ENCODE results near the gene ZFP36L2. TPM values are rescaled to one million over a fixed set of nuclear protein-coding genes. Genes with fewer than 3 reads are reported as not detected.

Gene ZFP36L2, protein sequence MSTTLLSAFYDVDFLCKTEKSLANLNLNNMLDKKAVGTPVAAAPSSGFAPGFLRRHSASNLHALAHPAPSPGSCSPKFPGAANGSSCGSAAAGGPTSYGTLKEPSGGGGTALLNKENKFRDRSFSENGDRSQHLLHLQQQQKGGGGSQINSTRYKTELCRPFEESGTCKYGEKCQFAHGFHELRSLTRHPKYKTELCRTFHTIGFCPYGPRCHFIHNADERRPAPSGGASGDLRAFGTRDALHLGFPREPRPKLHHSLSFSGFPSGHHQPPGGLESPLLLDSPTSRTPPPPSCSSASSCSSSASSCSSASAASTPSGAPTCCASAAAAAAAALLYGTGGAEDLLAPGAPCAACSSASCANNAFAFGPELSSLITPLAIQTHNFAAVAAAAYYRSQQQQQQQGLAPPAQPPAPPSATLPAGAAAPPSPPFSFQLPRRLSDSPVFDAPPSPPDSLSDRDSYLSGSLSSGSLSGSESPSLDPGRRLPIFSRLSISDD
- total RNA-seq (2021): 105 and 110 TPM in 2 replicates
- long read RNA-seq, transcript ZFP36L2-201 (2 exons, 3,696 nt): major isoform, 16 of 50 reads
- long read RNA-seq, partial matches to known transcripts: 0 of 50 reads
- long read RNA-seq, other reads (novel, unspliced or antisense): 34 of 50 reads

GRCh38 chr2:43226558-43226954, at the start of gene ZFP36L2:
TSS of gene ZFP36L2 (minus strand) at chr2:43226606. CDS start at chr2:43226315, 291 bp downstream.
- H3K23ac ChIP-seq (ENCODE audit: insufficient read length, low read depth, low read length): no peak within 1 kb of the TSS
- peaks cover 13 to 37% (median 27%) of the 10 kb centered on the region in 3 experiments for H3K36me3 Mint-ChIP-seq (ENCODE audit: insufficient read depth in 1 of 3, low read depth in 3 of 3)
- peak within 1 kb of the TSS; percentile 53 for H3K4me2 ChIP-seq (ENCODE audit: insufficient read depth, insufficient read length, low read length)
- peak within 1 kb of the TSS; percentile 90 for H3K18ac ChIP-seq (ENCODE audit: insufficient read length, low read depth, low read length)
- no peak within 1 kb of the TSS for H2BK20ac ChIP-seq (ENCODE audit: low read depth, low read length, poor library complexity, severe bottlenecking)
- H4K91ac ChIP-seq (ENCODE audit: insufficient read length, low read depth, low read length): no peak within 1 kb of the TSS
- H4K5ac ChIP-seq (ENCODE audit: insufficient read length, low read depth, low read length): no peak within 1 kb of the TSS
- no peak within 1 kb of the TSS for H2BK5ac ChIP-seq (ENCODE audit: insufficient read length, low read length)
- H2BK120ac ChIP-seq (ENCODE audit: low read depth, low read length, poor library complexity, severe bottlenecking): no peak within 1 kb of the TSS
- no peak within 1 kb of the TSS for H4K8ac ChIP-seq (replicated peaks; ENCODE audit: insufficient read length, low read depth, low read length)
- peaks cover 16% of the 10 kb centered on the region; the same call in 1 of the 2 replicates for H3K79me2 ChIP-seq (ENCODE audit: insufficient read depth, low read length)
- H4K20me1 ChIP-seq (ENCODE audit: control insufficient read depth, insufficient read depth, insufficient read length): no peaks in the 10 kb centered on the region
- H2AFZ ChIP-seq (ENCODE audit: low read length): no peak within 1 kb of the TSS
- no CpG with 5 or more reads among the region's 58 CpGs for WGBS (ENCODE audit: extremely low coverage, insufficient read length, low lambda C conversion rate)
- no peaks in the 10 kb centered on the region for H3K9me3 ChIP-seq (ENCODE audit: control insufficient read depth, low read depth, low read length)
- DNase-seq: peak; percentile 90
- H3K4me1 Mint-ChIP-seq: peaks cover 45 to 50% of the 10 kb centered on the region in 2 experiments
- H2BK12ac ChIP-seq (ENCODE audit: insufficient read length, low read depth, low read length): no peak within 1 kb of the TSS
- TF ChIP-seq, protein P1, sequence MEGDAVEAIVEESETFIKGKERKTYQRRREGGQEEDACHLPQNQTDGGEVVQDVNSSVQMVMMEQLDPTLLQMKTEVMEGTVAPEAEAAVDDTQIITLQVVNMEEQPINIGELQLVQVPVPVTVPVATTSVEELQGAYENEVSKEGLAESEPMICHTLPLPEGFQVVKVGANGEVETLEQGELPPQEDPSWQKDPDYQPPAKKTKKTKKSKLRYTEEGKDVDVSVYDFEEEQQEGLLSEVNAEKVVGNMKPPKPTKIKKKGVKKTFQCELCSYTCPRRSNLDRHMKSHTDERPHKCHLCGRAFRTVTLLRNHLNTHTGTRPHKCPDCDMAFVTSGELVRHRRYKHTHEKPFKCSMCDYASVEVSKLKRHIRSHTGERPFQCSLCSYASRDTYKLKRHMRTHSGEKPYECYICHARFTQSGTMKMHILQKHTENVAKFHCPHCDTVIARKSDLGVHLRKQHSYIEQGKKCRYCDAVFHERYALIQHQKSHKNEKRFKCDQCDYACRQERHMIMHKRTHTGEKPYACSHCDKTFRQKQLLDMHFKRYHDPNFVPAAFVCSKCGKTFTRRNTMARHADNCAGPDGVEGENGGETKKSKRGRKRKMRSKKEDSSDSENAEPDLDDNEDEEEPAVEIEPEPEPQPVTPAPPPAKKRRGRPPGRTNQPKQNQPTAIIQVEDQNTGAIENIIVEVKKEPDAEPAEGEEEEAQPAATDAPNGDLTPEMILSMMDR (conservative IDR thresholded peaks at IDR 0.05): no peak
- no peaks in the 10 kb centered on the region for H3K27me3 ChIP-seq (ENCODE audit: insufficient read depth, low read length)
- H3K27ac ChIP-seq (ENCODE audit: insufficient read length, low read depth, low read length): no peak within 1 kb of the TSS
- H3K14ac ChIP-seq (ENCODE audit: insufficient read depth, low read length): peak within 1 kb of the TSS; percentile 65
- peak within 1 kb of the TSS; percentile 61 to 92 (median 89); a peak in 4 of 7 replicates for H3K27ac Mint-ChIP-seq
- no peak within 1 kb of the TSS for H3K4ac ChIP-seq (ENCODE audit: low read depth, low read length)
- no peak within 1 kb of the TSS for H2AK5ac ChIP-seq (ENCODE audit: insufficient read length, low read length)
- H3K56ac ChIP-seq (ENCODE audit: insufficient read length, low read depth, low read length): no peak within 1 kb of the TSS
- H3K23me2 ChIP-seq (ENCODE audit: insufficient read length, low read depth, low read length, poor library complexity, severe bottlenecking): peaks cover 3% of the 10 kb centered on the region
- H3K4me1 ChIP-seq (ENCODE audit: insufficient read depth, low read length): peaks cover 3% of the 10 kb centered on the region; the same call in 1 of the 2 replicates
- peak within 1 kb of the TSS; percentile 96 for H3K4me3 Mint-ChIP-seq
- H3K27me3 Mint-ChIP-seq (ENCODE audit: low read depth): peaks cover 1% of the 10 kb centered on the region; the same call in 1 of the 2 replicates
- H3K9ac ChIP-seq (ENCODE audit: extremely low read depth, insufficient read length, low read length): peak within 1 kb of the TSS; percentile 70
- no peak within 1 kb of the TSS for H2BK15ac ChIP-seq (ENCODE audit: low read depth, low read length)
- H3T11ph ChIP-seq (ENCODE audit: low read length): no peak within 1 kb of the TSS
- peaks cover 0 to 3% of the 10 kb centered on the region in 2 experiments; a peak in 1 of 5 replicates for H3K9me3 Mint-ChIP-seq
- H3K79me1 ChIP-seq (ENCODE audit: insufficient read depth, low read depth, low read length, poor library complexity, severe bottlenecking): no peaks in the 10 kb centered on the region
